T47D (cell line): ENCODE measurements around the gene DENND4A.

Experiments used
- DNase-seq, 2 experiments: peaks; one replicate each; pipeline versions ENCODE4 v3.0.0 to v3.0.0-alpha.2; 2011 to 2012; ENCODE audit warnings: low read depth in 1 of 2, low spot score in 1 of 2
- JUND ChIP-seq: IDR thresholded peaks from 2 replicates; pipeline ENCODE4 v1.6.1; 2012; ENCODE audit warnings: low read depth
- in situ Hi-C: cut with HindIII; loops from 2 replicates; pipeline ENCODE4 v1.10.0; 2016; ENCODE audit warnings: low sequenced_read_pairs, low pct_unique_long_range_greater_than_20kb

Gene DENND4A

GRCh38 chr15:65792138-65792987, at the start of gene DENND4A:
DENND4A (minus strand) TSS chr15:65792293; CDS start chr15:65756450, 35,843 bp downstream.
- in situ Hi-C loops = no loop called here
- DNase-seq = peak; percentile 78 to 98
- no peak for TF ChIP-seq JUND

- in situ Hi-C loops = no loop called here
- no peak for TF ChIP-seq JUND
- DNase-seq = no peak
Observed at GRCh38 chr15:65841121-65841930, 49.2 kb upstream of the DENND4A start.

- no peak for TF ChIP-seq JUND
- in situ Hi-C loops = no loop called here
Observed at GRCh38 chr15:65839985-65840384, 47.9 kb upstream of the DENND4A start.

GRCh38 chr15:65839354-65839901, 47.3 kb upstream of the DENND4A start:
- in situ Hi-C loops = no loop called here
- no peak for TF ChIP-seq JUND
- no peak for DNase-seq

More at GRCh38 chr15:65839985-65840384, 47.9 kb upstream of the DENND4A start:
- no peak for DNase-seq

- no peak for DNase-seq
- no peak for TF ChIP-seq JUND
Observed at GRCh38 chr15:65837301-65838294, 45.5 kb upstream of the DENND4A start.

GRCh38 chr15:65836665-65837064, 44.6 kb upstream of the DENND4A start:
- TF ChIP-seq JUND = no peak
- in situ Hi-C loops = no loop called here
- DNase-seq = peak in 1 of 2 experiments; percentile 41

More at GRCh38 chr15:65837301-65838294, 45.5 kb upstream of the DENND4A start:
- in situ Hi-C loops = no loop called here

- in situ Hi-C loops = no loop called here
- no peak for DNase-seq
- no peak for TF ChIP-seq JUND
Observed at GRCh38 chr15:65835447-65835846, 43.4 kb upstream of the DENND4A start.

GRCh38 chr15:65834603-65835282, 42.6 kb upstream of the DENND4A start:
- no peak for DNase-seq
- in situ Hi-C loops = no loop called here
- no peak for TF ChIP-seq JUND

GRCh38 chr15:65833501-65834205, 41.6 kb upstream of the DENND4A start:
- TF ChIP-seq JUND = no peak
- in situ Hi-C loops = no loop called here
- peak in 1 of 2 experiments; percentile 37 for DNase-seq

- in situ Hi-C loops = no loop called here
- DNase-seq = peak; percentile 64 to 99
- peak; percentile 92 for TF ChIP-seq JUND
Observed at GRCh38 chr15:65832549-65833364, 40.7 kb upstream of the DENND4A start.
